ENCODE data around the gene ZC3H18. TPM values are rescaled to one million over a fixed set of nuclear protein-coding genes. Genes with fewer than 3 reads are reported as not detected.

Gene ZC3H18
- total and polyA plus RNA-seq, 10 of the 15 experiments (the other 5 are each of a cell fraction or from before 2014, with no cell fraction given) = 1.0 to 58.3 (median 22.4) TPM

- Histone ChIP-seq H3K9ac (ENCODE audit: control insufficient read depth, insufficient read depth, low read length) (no peak overlapping the region), H3K79me2 (ENCODE audit: control insufficient read depth, insufficient read depth, low read length) (no peaks in the 10 kb centered on the region), H2AFZ (ENCODE audit: control insufficient read depth, low read depth, low read length) (no peak overlapping the region), H3K4me3 (no peak overlapping the region), H3K4me1 (ENCODE audit: control insufficient read depth, insufficient read depth, low read length) (no peaks in the 10 kb centered on the region), H3K4me2 (ENCODE audit: control insufficient read depth, insufficient read depth) (no peak overlapping the region), H3K9me3 (replicated peaks; ENCODE audit: control insufficient read depth, insufficient read depth, low read length) (peaks cover 3% of the 10 kb centered on the region; the same call in 2 of the 3 replicates), H3K27me3 (replicated peaks in 1 of 2; ENCODE audit: control insufficient read depth in 2 of 2, insufficient read depth in 2 of 2, low read length in 1 of 2) (no peaks in the 10 kb centered on the region; a peak in 1 of 4 replicates), H4K20me1 (ENCODE audit: control insufficient read depth, insufficient read depth) (no peaks in the 10 kb centered on the region), H3K36me3 (ENCODE audit: control insufficient read depth in 2 of 2, insufficient read depth in 2 of 2, low read length in 1 of 2) (no peaks in the 10 kb centered on the region), H3K27ac (ENCODE audit: control insufficient read depth, insufficient read depth) (no peak overlapping the region)
- FAIRE-seq = no peak
- BruUV-seq (replicated peaks) = no TSS peak
- no peak for TF ChIP-seq SMAD5 (IDR thresholded peaks at IDR 0.05; ENCODE audit: low read depth)
- TF ChIP-seq MEF2B (IDR thresholded peaks at IDR 0.05; ENCODE audit: partially characterized antibody, poor library complexity, severe bottlenecking) = no peak
- TF ChIP-seq, protein P1, sequence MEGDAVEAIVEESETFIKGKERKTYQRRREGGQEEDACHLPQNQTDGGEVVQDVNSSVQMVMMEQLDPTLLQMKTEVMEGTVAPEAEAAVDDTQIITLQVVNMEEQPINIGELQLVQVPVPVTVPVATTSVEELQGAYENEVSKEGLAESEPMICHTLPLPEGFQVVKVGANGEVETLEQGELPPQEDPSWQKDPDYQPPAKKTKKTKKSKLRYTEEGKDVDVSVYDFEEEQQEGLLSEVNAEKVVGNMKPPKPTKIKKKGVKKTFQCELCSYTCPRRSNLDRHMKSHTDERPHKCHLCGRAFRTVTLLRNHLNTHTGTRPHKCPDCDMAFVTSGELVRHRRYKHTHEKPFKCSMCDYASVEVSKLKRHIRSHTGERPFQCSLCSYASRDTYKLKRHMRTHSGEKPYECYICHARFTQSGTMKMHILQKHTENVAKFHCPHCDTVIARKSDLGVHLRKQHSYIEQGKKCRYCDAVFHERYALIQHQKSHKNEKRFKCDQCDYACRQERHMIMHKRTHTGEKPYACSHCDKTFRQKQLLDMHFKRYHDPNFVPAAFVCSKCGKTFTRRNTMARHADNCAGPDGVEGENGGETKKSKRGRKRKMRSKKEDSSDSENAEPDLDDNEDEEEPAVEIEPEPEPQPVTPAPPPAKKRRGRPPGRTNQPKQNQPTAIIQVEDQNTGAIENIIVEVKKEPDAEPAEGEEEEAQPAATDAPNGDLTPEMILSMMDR (IDR thresholded peaks at IDR 0.05 in 2 of 3, conservative IDR thresholded peaks at IDR 0.05 in 1 of 3; ENCODE audit: control insufficient read depth in 2 of 3, extremely low read depth in 1 of 3, insufficient read depth in 1 of 3, low read depth in 3 of 3, low read length in 3 of 3) = peak; percentile 20 to 49 (median 34); a peak in 5 of 6 replicates
- TF ChIP-seq EED (IDR thresholded peaks at IDR 0.05; ENCODE audit: low read depth) = no peak
- no peak for TF ChIP-seq POLR2A (IDR thresholded peaks at IDR 0.05; ENCODE audit: low read depth, low read length)
- no peak for TF ChIP-seq BCL11A (IDR thresholded peaks at IDR 0.05; ENCODE audit: low read depth, low read length)
- POLR2A ChIA-PET = no interaction called here
- WGBS (ENCODE audit: insufficient coverage, insufficient replicate concordance, low lambda C conversion rate, missing lambda C conversion rate) = 68% methylated on average over 27 of the region's 45 CpGs
- in situ Hi-C loops (cut with MboI) (no loop called here), intact Hi-C loops (cut with micrococcal nuclease; ENCODE audit: unreplicated experiment) (no loop called here)
- no peak for DNase-seq (ENCODE audit: low read depth, low spot score)
- peak; percentile 67 for ATAC-seq
- SMC1A ChIA-PET (ENCODE audit: uncharacterized antibody, unreplicated experiment) = interaction anchor here (0.7 kb wide), 1 partner anchor 33 kb away, joined by 3 read pairs; no protein-coding TSS in a partner anchor
- CTCF ChIA-PET = interaction anchor here (1.0 kb wide), 1 partner anchor 60 kb away, joined by 3 read pairs; no protein-coding TSS in a partner anchor
- RAD21 ChIA-PET (ENCODE audit: unreplicated experiment) = interaction anchor here (0.6 to 1.2 kb wide), 2 partner anchors 179 to 184 kb away, joined by 3 read pairs; no protein-coding TSS in a partner anchor
Measured at GRCh38 chr16:88558457-88559442, 11.5 kb upstream of the ZC3H18 start.

Data from GM12878 (cell line).